K562 (cell line): ENCODE measurements around the gene PLK5. TPM values are rescaled to one million over a fixed set of nuclear protein-coding genes. Genes with fewer than 3 reads are reported as not detected.

Source experiments
- BCOR ChIP-seq: fragments of 450-650 bp; IDR thresholded peaks from 2 replicates; pipeline ENCODE4 v1.6.1; 2016
- ELF1 ChIP-seq: fragments of 200-800 bp; sonication (Bioruptor generic); IDR thresholded peaks from 2 replicates; pipeline ENCODE4 v1.6.1; 2016; ENCODE audit warnings: missing genetic modification characterization, missing compliant biosample characterization
- EP300 ChIP-seq: IDR thresholded peaks from 2 replicates; pipeline ENCODE4 v1.6.1; 2012; ENCODE audit warnings: low read length, improper control_type of control experiment
- ETV5 ChIP-seq: sonication (generic); formaldehyde crosslinking; IDR thresholded peaks from 2 replicates; pipeline ENCODE4 v1.4.0; 2020; ENCODE audit warnings: low read depth, mild to moderate bottlenecking, missing genetic modification reagents
- KLF6 ChIP-seq: fragments of 250-450 bp; sonication (Bioruptor Pico); IDR thresholded peaks from 2 replicates; pipeline ENCODE4 v1.4.0; 2020; ENCODE audit warnings: mild to moderate bottlenecking, moderate library complexity, borderline replicate concordance
- NFIC ChIP-seq: fragments of 450-650 bp; IDR thresholded peaks from 2 replicates; pipeline ENCODE4 v1.6.1; 2017; ENCODE audit warnings: mild to moderate bottlenecking, inconsistent platforms
- NONO ChIP-seq, 2 experiments: fragments of 200-400 bp in 1 of 2; fragments of 450-650 bp in 1 of 2; formaldehyde crosslinking in 1 of 2; IDR thresholded peaks; 2 replicates each; pipeline ENCODE4 v1.6.1; 2017; ENCODE audit warnings: low read depth in 2 of 2, mild to moderate bottlenecking in 2 of 2, moderate library complexity in 2 of 2, low read length in 1 of 2
- RBBP5 ChIP-seq: fragments of 200-600 bp; sonication (generic); IDR thresholded peaks from 2 replicates; pipeline ENCODE4 v1.6.1; 2012; ENCODE audit warnings: borderline replicate concordance, mild to moderate bottlenecking, low read length, control low read depth, inconsistent platforms; ENCODE audit not compliant: insufficient read depth, poor library complexity, severe bottlenecking
- SMARCE1 ChIP-seq: fragments of 450-650 bp; IDR thresholded peaks from 2 replicates; pipeline ENCODE4 v1.7.1; 2016; ENCODE audit warnings: mild to moderate bottlenecking
- SP1 ChIP-seq: sonication (generic); formaldehyde crosslinking; IDR thresholded peaks from 2 replicates; pipeline ENCODE4 v1.8.1; 2022; ENCODE audit warnings: mild to moderate bottlenecking, missing genetic modification reagents
- SPI1 ChIP-seq: IDR thresholded peaks from 2 replicates; pipeline ENCODE4 v1.6.1; 2011; ENCODE audit warnings: low read depth, low read length, control low read depth, borderline replicate concordance
- TBL1XR1 ChIP-seq, 2 experiments: IDR thresholded peaks; 2 replicates each; pipeline ENCODE4 v1.6.1; 2012; ENCODE audit warnings: improper control_type of control experiment in 2 of 2, low read length in 2 of 2, mild to moderate bottlenecking in 1 of 2
- TFAP4 ChIP-seq: sonication (generic); formaldehyde crosslinking; IDR thresholded peaks from 2 replicates; pipeline ENCODE4 v1.8.0; 2022; ENCODE audit warnings: missing genetic modification reagents, mild to moderate bottlenecking, moderate library complexity, borderline replicate concordance
- TOE1 ChIP-seq, 2 experiments: fragments of 450-650 bp in 1 of 2; sonication (generic) in 1 of 2; formaldehyde crosslinking in 1 of 2; IDR thresholded peaks; 2 replicates each; pipeline versions ENCODE4 v1.7.1 to v1.8.0; 2016 to 2022; ENCODE audit warnings: borderline replicate concordance in 2 of 2, mild to moderate bottlenecking in 2 of 2, antibody characterized with exemption in 1 of 2, inconsistent platforms in 1 of 2, low read depth in 1 of 2, missing genetic modification reagents in 1 of 2, moderate library complexity in 1 of 2
- TRIM24 ChIP-seq, 2 experiments: fragments of 450-650 bp; IDR thresholded peaks; 2 replicates each; pipeline ENCODE4 v1.6.1; 2016
- ZBTB43 ChIP-seq: sonication (generic); formaldehyde crosslinking; IDR thresholded peaks from 2 replicates; pipeline ENCODE4 v1.8.0; 2023; ENCODE audit warnings: mild to moderate bottlenecking, missing genetic modification reagents
- ZNF75A ChIP-seq: fragments of 450-650 bp; formaldehyde crosslinking; IDR thresholded peaks from 2 replicates; pipeline ENCODE4 v1.4.0; 2020; ENCODE audit warnings: mild to moderate bottlenecking
- polyA plus RNA-seq, 8 experiments: library from polyadenylated mRNA; depleted of rRNA in 4 of 8; stranded (reverse) in 5 of 8; unstranded in 3 of 8; fragments of >200 nt; fragmentation: Nextera tagmentation in 2 of 8; fragmentation: Illumina TruSeq in 1 of 8; extraction: Ambion mirVana in 2 of 8; extraction: Trizol in 1 of 8; gene quantifications; 2 replicates each; pipeline versions ENCODE4 v1.2.1 to v1.2.3, GENCODE V29; 2011 to 2014; ENCODE audit warnings: inconsistent platforms in 1 of 8, missing spikeins in 1 of 8
- total RNA-seq, 7 experiments: library from RNA; depleted of rRNA in 6 of 7; stranded (reverse); fragments of >200 nt in 6 of 7; fragmentation: Illumina TruSeq in 2 of 7; extraction: Trizol in 2 of 7; gene quantifications; 2 replicates each; pipeline versions ENCODE4 v1.2.1 to v1.2.3, GENCODE V29; 2011 to 2021; ENCODE audit warnings: low replicate concordance in 1 of 7
- TF ChIP-seq, protein P1 (sequence below): sonication (generic); IDR thresholded peaks from 2 replicates; pipeline ENCODE4 v1.6.1; 2016
- TF ChIP-seq, protein P2 (sequence below): fragments of 450-650 bp; formaldehyde crosslinking; IDR thresholded peaks from 2 replicates; pipeline ENCODE4 v1.4.0; 2020; ENCODE audit warnings: mild to moderate bottlenecking, moderate library complexity
- TF ChIP-seq, protein P3 (sequence below): fragments of 450-650 bp; IDR thresholded peaks from 2 replicates; pipeline ENCODE4 v1.7.0; 2016; ENCODE audit warnings: borderline replicate concordance

The PLK5 gene
- total and polyA plus RNA-seq, 9 of the 15 experiments (the other 6 are each of a cell fraction or from before 2014, with no cell fraction given) = 0.04 to 0.23 (median 0.11) TPM; not detected in 5

GRCh38 chr19:1512671-1513498, 11.0 kb upstream of the PLK5 start, which contains the start of gene ADAMTSL5 (continued):
- TF ChIP-seq, protein P1, sequence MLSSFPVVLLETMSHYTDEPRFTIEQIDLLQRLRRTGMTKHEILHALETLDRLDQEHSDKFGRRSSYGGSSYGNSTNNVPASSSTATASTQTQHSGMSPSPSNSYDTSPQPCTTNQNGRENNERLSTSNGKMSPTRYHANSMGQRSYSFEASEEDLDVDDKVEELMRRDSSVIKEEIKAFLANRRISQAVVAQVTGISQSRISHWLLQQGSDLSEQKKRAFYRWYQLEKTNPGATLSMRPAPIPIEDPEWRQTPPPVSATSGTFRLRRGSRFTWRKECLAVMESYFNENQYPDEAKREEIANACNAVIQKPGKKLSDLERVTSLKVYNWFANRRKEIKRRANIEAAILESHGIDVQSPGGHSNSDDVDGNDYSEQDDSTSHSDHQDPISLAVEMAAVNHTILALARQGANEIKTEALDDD = no peak
- no peak for TF ChIP-seq ZNF75A
- TF ChIP-seq TFAP4 = peak; percentile 60
- TF ChIP-seq, protein P2, sequence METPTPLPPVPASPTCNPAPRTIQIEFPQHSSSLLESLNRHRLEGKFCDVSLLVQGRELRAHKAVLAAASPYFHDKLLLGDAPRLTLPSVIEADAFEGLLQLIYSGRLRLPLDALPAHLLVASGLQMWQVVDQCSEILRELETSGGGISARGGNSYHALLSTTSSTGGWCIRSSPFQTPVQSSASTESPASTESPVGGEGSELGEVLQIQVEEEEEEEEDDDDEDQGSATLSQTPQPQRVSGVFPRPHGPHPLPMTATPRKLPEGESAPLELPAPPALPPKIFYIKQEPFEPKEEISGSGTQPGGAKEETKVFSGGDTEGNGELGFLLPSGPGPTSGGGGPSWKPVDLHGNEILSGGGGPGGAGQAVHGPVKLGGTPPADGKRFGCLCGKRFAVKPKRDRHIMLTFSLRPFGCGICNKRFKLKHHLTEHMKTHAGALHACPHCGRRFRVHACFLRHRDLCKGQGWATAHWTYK = no peak
- 0 out of 2 replicates have a peak, but pooled peaks have one; percentile 22 for TF ChIP-seq EP300
- TF ChIP-seq SP1 (CRISPR knock-in tag) = peak; percentile 45; the same call in 1 of the 2 replicates
- TF ChIP-seq TBL1XR1 (IDR thresholded peaks at IDR 0.05; ENCODE audit: low read length in 2 of 2) = no peak
- TF ChIP-seq, protein P3, sequence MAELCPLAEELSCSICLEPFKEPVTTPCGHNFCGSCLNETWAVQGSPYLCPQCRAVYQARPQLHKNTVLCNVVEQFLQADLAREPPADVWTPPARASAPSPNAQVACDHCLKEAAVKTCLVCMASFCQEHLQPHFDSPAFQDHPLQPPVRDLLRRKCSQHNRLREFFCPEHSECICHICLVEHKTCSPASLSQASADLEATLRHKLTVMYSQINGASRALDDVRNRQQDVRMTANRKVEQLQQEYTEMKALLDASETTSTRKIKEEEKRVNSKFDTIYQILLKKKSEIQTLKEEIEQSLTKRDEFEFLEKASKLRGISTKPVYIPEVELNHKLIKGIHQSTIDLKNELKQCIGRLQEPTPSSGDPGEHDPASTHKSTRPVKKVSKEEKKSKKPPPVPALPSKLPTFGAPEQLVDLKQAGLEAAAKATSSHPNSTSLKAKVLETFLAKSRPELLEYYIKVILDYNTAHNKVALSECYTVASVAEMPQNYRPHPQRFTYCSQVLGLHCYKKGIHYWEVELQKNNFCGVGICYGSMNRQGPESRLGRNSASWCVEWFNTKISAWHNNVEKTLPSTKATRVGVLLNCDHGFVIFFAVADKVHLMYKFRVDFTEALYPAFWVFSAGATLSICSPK = 0 out of 2 replicates have a peak, but pooled peaks have one; percentile 65
- TF ChIP-seq TRIM24 (IDR thresholded peaks at IDR 0.05) = no peak
- TF ChIP-seq SPI1 = no peak
- no peak for TF ChIP-seq ZBTB43 (CRISPR knock-in tag)
- peak; percentile 73; the same call in 1 of the 2 replicates for TF ChIP-seq TOE1 (IDR thresholded peaks at IDR 0.05; ENCODE audit: borderline replicate concordance)
- TF ChIP-seq TOE1 (CRISPR knock-in tag; IDR thresholded peaks at IDR 0.05; ENCODE audit: borderline replicate concordance, low read depth) = no peak
- TF ChIP-seq KLF6 (CRISPR knock-in tag) = 0 out of 2 replicates have a peak, but pooled peaks have one; percentile 21
- peak in 1 of 2 experiments; percentile 95; a peak in 2 of 4 replicates for TF ChIP-seq NONO (IDR thresholded peaks at IDR 0.05; ENCODE audit: low read depth in 2 of 2, low read length in 1 of 2)
- TF ChIP-seq ETV5 (CRISPR knock-in tag) = peak; percentile 67; the same call in 1 of the 2 replicates
- TF ChIP-seq SMARCE1 = 0 out of 2 replicates have a peak, but pooled peaks have one; percentile 37
- TF ChIP-seq BCOR = peak; percentile 100
- peak; percentile 45 for TF ChIP-seq RBBP5
- peak; percentile 63 for TF ChIP-seq ELF1 (tag)
- 0 out of 2 replicates have a peak, but pooled peaks have one; percentile 16 for TF ChIP-seq NFIC
